ENCODE measurements around the gene ATP8A2. TPM values are rescaled to one million over a fixed set of nuclear protein-coding genes. Genes with fewer than 3 reads are reported as not detected.

Gene ATP8A2
- polyA plus RNA-seq, 4 donors: 5.5 to 7.4 (median 5.6) TPM

DNA sequence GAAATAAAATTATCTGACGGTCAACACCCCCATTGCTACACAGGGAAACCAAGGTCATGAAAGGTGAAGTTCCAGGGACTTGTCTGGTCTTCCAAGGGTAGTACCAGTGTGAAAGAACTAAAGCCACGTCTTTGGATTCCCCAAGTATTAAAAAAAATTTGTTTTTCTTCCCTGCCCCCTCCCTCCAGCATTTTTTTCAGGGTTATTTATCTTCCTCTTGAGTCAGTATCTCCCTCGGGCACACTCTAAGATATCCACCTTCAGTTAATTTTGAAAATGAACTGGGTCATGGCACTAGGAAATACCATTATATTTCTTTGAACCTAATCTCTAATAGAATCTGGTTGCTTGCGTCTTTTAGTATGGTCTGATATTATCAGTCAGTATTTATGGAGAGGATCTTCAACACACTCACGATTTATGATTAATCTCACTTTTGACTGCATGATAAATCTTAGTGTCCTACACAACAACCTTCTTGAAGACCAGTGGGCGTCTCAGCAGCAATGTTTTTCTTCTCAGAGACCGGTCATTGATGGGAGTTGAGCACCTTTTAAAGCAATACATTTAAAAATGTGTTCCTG is 9.1 kb downstream of the ATP8A2 start:
- DNase-seq (ENCODE audit: low read depth in 4 of 4, low spot score in 3 of 4): no peak

DNA sequence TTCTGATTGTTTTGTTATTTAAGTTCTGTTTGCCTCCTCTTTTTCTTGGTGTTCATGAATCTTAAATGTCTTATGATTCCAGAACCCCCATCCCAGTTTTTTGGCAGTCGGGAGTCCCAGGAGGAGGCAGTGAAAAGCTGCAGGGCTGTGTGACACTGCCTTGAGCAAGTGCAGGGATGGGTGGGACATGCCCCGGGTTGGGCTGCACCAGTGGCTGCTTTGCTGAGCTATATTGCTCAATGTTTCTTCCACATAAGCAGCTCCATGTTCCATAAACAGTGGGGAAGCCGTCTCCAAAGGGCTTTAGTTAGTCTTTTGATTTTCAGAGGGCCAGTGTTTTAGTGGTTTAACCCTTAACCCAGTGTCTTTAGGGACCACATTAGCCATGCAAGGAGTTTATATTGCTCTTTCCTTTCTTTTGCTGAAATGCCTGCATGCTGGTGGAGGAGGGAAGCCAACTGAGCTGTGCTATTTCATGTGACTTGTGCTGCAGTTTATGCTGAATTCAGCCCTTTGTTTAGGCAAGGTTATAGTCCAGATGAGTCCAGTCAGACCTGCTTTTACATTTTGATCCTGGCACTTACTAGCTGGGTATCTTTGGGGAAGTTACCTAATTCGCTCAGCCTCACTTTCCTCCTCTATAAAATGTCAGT is 13.1 kb downstream of the ATP8A2 start:
- DNase-seq (ENCODE audit: low read depth in 4 of 4, low spot score in 3 of 4): no peak

DNA sequence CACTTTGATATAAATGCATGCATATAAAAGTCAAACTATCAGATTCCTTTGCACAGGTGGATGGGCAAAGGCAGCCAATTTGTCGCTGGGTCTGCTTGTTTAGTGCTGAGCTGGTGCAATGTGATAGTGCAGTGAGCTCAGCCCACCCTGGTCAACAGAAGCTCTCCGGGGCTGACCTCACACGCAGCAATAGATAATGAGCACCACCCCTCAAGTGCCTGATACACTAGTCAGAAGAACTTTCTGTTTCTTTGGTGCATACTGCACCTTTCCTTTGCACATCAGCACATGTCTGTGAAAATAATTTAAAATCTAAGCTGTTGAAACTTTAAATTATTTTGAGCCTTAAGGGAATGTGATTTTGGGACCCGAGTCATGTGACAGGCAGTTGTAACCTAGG is 20.2 kb downstream of the ATP8A2 start:
- no peak for DNase-seq (ENCODE audit: low read depth in 4 of 4, low spot score in 3 of 4)

DNA sequence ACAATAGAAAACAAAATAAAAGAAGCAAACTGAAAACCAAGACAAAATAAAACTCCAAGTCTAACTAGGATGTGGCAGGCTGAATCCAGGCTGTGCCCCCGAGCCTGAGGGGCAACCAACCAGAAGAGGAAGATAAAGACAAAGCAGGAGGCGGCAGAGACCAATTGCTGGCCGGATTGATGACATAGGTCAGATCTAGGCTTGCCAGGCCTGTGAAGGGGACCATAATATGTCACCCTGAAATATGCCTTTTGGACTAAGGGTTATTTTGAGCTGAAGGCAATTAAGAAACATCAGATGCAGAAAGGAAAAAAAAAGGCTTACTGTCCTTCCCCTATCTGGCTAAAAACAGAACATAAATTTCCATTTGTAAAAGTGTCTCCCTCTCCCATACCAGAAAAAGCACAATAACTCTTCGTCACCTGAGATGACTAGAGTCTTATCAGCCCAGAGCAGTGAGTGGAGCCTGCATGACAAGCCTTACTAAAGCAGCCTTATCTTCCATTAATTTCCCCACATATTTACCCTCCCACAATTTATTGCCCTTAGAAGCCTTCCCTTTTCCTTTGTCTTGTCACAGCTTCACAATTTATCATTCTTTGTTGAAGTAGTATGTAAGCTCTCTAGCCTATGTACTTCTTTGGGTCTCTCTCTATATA is 22.8 kb downstream of the ATP8A2 start:
- no peak for DNase-seq (ENCODE audit: low read depth in 4 of 4, low spot score in 3 of 4)

DNA sequence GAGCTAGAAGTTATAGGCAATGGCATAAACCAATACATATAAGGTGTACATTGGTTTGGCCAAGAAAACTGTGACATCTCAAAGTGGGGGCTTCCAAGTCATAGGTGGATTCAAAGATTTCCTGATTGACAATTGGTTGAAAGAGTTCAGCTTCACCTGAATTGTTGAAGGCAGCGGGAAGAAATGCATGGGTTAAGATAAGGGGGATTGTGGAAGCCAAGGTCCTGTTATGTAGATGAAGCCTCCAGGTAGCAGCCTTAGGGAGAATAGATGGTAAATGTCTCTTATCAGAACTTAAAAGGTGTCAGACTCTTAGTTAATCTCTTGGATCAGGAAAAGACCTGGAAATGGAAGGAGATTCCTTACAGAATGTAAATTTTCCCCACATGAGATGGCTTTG is 26.0 kb downstream of the ATP8A2 start:
- no peak for DNase-seq (ENCODE audit: low read depth in 4 of 4, low spot score in 3 of 4)

DNA sequence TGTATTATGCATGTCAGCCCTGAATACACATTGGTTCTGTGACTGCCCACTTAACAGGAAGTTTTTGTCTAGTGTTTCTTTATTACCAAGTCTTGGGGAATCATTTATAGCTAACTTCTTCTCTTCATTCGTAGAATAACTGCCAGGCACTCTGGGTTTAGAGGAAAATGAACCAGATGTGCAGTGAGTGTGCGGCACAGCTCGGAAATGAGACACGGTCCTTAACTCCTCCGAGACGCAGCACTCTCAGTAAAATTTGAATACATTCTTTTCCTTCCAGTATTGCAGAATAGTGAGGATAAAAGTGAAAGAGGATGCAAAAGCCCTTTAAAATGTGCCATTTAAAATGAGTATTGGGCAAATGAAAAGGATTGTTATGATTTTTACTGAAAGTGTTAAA is 29.2 kb downstream of the ATP8A2 start:
- no peak for DNase-seq (ENCODE audit: low read depth in 4 of 4, low spot score in 3 of 4)

DNA sequence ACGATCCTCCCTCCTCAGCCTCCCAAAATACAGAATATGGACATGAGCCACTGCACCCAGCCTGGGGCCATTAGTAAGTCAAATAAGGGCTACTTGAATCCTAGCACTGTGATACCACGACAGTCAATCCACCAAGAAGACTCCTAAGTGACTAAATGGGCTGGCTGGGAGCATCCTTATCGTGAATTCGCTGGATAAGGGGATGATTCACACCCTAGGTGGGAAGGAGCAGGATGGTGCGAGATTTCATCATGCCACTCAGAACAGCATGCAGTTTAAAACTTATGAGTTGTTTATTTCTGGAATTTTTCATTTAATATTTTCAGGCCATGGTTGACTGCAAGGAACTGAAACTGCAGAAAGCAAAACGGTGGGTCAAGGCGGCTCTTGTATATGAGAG is 30.2 kb downstream of the ATP8A2 start:
- no peak for DNase-seq (ENCODE audit: low read depth in 4 of 4, low spot score in 3 of 4)

DNA sequence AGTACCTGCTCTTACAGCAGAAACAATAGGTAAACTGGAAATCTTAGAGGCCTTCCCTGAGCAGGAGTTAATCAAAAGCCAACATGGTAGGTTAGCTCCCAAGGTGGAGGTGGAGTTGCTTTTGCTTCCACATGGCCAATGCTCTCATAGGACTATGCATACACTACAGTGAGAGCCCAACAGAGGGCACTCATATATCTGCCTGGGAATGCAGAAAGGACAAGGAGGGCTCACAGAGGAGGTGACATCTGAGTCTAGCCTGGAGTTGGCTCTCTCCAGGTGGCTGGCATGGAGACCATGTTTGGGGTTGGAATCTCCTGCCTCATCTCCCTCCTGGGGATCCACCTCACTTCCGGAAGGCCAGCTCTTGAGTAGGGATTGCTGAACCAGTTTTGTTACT is 34.6 kb downstream of the ATP8A2 start:
- no peak for DNase-seq (ENCODE audit: low read depth in 4 of 4, low spot score in 3 of 4)

DNA sequence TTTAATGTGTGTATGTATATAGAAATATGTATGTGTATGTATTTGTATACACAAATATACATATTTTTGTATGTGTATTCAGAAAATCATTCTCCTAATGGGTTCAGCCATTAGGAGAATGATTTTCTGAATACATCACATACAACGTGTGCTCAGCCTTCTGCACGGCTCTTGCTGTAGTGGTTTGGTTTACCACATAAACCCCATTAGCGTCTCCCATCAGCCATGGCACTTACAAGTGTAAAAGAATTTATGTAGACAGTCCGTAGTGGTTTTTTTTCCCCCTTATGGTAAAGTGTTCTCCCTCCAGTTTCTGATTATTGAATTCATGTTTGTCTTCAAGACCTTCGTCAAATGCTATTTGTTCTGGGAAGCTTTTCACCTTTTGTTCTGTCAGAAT is 38.2 kb downstream of the ATP8A2 start:
- DNase-seq (ENCODE audit: low read depth in 4 of 4, low spot score in 3 of 4): no peak

DNA sequence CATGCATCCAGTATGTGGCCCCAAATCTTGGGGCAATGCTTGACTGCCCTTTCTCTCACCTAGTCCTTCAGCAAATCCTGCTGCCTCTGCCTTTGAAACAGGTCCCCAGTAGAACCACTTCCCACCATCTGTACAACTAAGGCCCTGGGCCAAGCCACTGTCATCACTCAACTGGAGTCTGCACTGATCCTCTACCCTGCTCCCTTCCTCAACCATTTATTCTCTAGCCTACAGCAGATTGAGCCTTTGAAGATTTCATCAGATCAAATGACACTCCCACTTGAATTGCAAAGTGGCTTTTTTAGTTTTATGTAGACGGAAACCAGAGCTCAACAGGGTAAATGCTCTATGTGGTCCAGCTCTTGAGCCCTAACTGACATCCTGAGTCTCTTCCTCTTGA is 43.5 kb downstream of the ATP8A2 start:
- no peak for DNase-seq (ENCODE audit: low read depth in 4 of 4, low spot score in 3 of 4)

DNA sequence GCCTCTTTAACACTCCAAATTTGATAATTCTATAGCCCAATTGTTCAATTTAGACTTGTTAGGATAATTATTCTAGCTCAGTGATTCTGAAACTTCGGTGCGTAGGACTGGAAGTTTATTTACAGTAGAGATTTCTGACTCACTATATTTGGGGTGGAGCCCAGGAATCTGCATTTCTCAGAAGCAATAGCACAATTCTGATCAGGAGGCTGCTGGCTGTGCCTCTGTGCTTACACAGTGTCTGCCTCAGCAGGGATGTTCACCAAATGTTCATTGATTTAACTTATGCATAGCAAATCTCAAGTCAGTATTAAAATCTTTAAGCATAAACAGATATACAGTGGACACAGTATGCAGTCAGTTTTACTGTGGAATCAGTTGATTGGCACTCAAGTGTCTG is 45.8 kb downstream of the ATP8A2 start:
- no peak for DNase-seq (ENCODE audit: low read depth in 4 of 4, low spot score in 3 of 4)

DNA sequence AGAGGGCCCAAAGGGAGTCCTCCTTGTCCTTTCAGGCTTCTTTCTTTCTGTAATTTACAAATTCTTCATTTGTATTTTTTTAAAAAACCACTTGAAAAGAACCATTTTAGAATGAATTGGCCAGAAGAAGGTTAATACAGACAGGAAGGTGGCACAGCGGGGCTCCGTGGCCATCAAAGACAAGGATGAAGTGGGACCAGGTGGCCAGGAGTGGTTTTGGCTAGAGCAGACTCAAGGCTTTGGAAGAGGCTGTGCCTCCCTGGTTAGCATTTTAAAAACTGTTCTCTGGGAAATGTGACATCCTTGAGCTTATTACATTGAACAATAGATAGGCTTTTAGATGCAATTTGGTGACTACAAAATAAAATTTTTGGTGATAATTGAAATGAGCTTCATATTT is 48.4 kb downstream of the ATP8A2 start:
- no peak for DNase-seq (ENCODE audit: low read depth in 4 of 4, low spot score in 3 of 4)

DNA sequence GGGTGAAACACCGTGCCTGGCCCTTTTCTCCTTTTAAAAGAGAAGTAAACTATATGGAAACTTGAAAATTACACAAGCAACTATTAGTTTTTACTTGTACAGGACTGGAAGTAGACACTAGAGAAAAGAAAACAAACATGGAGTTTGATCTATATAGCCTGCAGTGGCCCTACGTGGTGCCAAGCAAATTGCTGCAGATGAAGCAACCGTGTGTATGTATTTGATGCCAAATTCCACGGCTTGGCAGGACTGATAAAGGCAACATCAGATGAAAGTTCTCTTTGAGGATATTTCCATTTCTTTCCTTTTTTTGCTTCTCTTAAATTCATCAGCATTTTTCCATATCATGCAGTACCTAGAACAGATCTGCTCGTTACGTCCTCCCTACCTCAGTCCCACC is 49.8 kb downstream of the ATP8A2 start:
- DNase-seq (ENCODE audit: low read depth in 4 of 4, low spot score in 3 of 4): no peak

DNA sequence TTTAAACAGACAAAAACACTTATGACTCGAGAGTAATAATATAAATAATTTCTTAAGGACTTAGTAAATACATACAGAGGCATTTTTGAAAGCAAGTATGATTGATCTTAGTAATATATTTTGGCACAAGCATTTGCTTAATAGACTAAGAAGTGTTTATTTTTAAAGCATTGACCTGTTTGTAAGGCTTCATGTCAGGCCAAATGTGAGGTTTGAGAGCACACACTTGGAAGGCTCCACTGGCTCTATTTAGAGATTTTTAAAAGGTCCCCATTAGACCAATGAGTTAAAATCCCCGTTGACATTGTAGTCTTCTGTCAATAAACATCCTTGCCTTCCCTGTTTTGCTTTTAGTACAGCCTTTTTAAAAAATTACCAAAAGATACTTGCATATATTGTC is 50.4 kb downstream of the ATP8A2 start:
- DNase-seq (ENCODE audit: low read depth in 4 of 4, low spot score in 3 of 4): no peak

DNA sequence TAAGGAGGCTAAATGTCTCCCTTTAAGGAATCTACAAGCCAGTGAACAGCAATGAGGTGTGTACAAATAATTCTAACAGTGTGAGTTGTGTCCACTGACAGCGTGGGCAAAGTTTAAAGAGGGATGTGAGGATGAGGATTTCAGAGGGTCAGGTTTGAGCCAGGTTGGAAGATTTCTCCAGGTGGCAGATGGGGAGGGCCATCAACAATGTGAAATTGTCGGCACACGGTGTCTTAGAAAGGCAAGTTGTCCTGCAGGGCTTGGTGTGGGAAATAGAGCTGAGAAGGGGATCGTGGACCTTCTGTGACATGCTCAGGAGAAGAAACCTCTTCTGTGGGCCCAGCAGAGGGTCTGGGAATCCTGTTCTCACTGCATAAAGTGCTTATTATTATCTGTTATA is 52.1 kb downstream of the ATP8A2 start:
- no peak for DNase-seq (ENCODE audit: low read depth in 4 of 4, low spot score in 3 of 4)

DNA sequence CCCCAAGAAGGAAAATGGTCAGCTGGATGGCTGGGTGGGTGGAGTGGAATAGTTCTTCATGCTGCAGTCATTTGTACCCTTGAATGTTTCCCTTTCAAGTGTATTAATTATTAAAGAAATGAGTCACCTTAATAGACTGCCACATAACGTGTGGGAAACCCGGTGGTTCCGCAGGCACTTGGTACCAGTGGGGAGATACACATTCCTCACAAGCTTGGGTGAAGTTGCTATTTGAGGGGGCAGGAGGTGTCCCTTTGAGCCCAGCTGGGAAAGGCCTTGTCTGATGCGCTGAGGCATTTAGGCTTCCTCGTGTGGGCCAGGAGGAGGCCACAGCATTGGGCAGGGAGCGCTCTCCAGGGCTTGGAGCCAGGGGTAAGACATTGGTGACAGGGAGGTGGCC is 57.7 kb downstream of the ATP8A2 start:
- DNase-seq (ENCODE audit: low read depth in 4 of 4, low spot score in 3 of 4): no peak

DNA sequence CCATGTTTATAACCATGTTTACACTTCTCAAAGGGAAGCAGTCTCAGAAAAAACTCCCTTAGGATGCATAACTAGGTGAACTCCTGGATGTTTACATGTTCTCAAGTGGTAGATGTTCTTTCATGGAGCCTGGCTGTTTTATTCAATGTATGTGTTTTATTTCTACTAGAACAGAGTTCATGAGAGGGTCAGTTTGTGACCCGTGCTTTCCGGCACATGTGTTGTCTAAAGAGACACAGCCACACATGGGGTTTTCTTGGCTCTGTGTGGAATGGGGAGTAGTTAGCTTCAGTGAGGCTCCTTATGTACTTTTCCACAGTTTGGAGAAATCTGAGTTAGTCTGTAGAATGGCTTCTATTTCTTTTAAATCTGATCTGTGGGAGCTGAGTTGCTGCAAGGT is 60.9 kb downstream of the ATP8A2 start:
- DNase-seq (ENCODE audit: low read depth in 4 of 4, low spot score in 3 of 4): peak; percentile 29 to 58 (median 39)

DNA sequence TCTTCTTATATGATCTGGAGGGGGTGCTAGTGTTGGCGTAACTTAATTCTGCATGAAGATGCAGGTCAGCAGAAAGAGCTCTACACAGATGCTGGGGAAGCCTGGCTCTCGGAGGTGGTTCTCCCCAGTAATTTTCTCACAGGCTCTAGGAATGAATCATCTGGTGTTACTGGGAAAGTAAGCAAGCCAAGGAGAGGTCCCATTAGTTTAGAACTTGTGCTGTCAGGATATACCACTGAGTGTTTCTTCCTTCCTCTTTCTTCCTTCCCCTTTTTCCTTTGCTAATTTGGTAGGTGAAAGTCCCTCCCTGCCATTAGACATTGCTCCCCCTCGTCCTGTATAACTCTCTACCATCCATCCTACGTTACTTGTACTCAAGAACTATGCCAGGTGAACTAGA is 68.3 kb downstream of the ATP8A2 start:
- DNase-seq (ENCODE audit: low read depth in 4 of 4, low spot score in 3 of 4): no peak

DNA sequence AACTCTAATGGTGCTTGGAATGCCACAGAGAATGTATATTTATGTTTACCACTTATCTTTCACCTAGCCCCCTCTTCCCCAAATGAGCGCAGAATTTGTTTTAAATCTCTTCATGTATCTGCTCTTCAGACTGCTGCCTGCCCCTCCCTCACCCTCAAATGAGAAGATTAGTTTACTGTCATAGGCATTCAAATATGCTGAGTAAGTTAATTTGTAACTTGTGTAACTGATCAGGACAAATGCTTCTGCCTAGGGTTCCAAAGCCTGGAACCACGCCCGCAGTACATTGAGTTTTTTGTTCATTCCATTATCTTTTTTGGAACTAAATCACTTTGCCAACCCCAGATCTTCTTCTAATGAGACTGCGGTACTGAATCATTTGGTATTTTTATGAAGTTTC is 74.5 kb downstream of the ATP8A2 start:
- no peak for DNase-seq (ENCODE audit: low read depth in 4 of 4, low spot score in 3 of 4)

DNA sequence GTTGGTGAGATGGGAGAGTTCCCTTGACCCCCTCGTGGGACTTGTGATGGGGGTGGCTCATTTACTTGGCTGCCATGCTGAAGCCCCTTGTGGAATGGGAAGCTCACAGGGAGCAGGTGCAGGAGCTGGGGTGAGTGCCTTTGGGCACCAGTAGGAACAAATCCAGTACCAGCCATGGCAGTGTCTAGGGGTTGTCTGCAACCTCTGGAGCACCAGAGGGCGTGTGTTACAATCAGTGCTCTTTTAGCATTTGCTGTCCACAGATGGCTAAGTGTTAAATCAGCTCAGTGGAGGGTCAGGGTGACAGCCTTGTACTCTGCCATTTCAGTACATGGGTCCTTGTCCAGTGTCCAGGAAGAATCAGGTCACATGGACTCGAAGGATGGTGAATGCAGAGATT is 75.6 kb downstream of the ATP8A2 start:
- DNase-seq (ENCODE audit: low read depth in 4 of 4, low spot score in 3 of 4): no peak

DNA sequence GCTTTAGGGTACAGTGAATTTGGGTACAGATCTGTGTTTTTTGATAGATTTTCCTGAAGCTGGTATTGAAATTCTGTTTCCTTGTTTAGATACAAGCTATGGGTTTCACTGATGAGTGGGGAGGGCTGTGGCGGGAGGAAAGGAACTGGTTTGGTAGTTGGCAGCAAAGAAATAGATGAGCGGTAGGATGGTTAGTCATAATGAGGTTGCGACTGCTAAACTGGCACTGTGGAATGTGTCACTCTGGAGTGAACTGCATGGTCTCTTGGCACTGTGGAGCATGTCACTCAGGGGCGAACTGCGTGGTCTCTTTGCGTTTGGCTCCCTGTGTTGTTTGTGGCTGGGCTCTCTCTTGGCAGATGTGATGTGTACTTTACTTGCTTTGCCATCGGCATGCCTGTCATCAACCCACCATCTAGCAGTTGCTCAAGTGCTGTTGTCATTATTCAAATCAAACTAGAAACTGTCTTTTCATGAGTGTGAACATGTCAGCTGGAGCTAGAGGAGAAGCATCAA is 82.1 kb downstream of the ATP8A2 start:
- no peak for DNase-seq (ENCODE audit: low read depth in 4 of 4, low spot score in 3 of 4)

DNA sequence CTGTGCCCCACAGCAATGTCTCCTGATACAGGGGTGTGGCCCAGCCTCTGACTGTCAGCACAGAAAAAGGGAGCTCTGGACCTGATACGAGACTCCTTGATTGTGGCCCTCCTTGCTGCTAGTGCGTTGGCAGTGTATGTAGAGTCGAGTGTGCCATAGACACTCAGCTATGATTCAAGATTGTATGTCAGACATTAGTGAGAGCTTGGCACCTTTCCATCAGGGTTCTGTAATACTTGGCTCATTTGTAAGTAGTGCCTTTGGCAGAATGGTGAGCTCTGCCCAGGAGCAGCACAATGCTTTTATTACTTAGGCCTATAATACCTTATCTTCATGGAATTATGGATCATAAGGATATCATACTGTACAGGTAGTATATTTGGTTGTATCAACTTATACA is 83.4 kb downstream of the ATP8A2 start:
- DNase-seq (ENCODE audit: low read depth in 4 of 4, low spot score in 3 of 4): no peak

Data from right renal pelvis (tissue), 4 donors.